ENCODE data around the gene BCL10.

Gene BCL10

DNA sequence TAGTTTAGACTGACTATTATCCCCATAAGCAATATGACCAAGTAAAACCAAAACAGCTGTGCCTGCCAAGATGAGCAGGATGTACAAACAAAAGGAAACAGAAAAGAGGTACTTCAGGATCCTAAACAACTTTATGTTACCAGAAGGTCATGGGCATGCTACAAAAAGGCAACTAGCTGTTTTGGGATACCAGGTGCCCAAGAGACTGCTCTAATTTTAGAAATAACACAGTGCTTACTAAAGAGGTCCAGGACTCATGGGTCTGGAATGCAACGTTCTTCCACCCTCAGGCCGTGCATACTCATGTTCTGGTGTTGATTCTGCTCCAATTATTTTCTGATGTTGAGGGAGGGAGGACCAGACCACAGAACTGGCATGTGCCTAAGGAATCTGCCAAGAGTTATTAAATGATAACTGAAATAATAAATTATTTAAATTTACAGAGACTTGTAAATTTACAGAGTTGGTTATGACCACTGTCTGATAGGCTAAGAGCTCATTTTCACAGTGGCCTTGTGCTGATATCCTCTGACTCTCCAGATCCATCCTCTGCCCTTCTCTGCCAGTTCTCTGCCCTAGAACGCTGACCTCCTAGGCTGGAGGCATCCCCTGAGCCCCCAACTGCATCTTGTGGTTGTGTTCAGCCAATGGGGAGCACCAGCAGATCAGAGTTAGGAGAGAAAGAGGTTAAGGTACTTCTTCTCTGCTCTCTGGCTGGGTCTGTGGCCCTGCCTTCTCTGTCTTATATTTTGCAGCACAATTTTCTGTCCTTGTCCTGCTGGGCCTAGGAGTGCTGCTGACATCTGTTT is 37.7 kb upstream of the BCL10 start:
- DNase-seq = no peak
- Histone ChIP-seq H3K27ac (ENCODE audit: insufficient read depth in 1 of 2, low read depth in 1 of 2, low read length in 2 of 2, poor library complexity in 1 of 2, severe bottlenecking in 2 of 2) (no peak overlapping the region), H3K9me3 (ENCODE audit: control extremely low read depth in 1 of 5, control insufficient read depth in 4 of 5, insufficient read depth in 2 of 5, low read depth in 1 of 5, low read length in 4 of 5) (no peaks in the 10 kb centered on the region), H3K4me3 (ENCODE audit: control insufficient read depth in 1 of 7, extremely low read depth in 1 of 7, insufficient read depth in 4 of 7, low read depth in 2 of 7, low read length in 6 of 7) (no peak overlapping the region), H3K36me3 (ENCODE audit: control insufficient read depth in 4 of 4, insufficient read depth in 4 of 4, low read length in 3 of 4) (no peaks in the 10 kb centered on the region), H3K27me3 (replicated peaks in 2 of 5; ENCODE audit: control insufficient read depth in 4 of 5, insufficient read depth in 5 of 5, low read length in 4 of 5) (peaks cover 0 to 8% (median 2%) of the 10 kb centered on the region in 5 experiments), H3K4me1 (ENCODE audit: control extremely low read depth in 1 of 4, control insufficient read depth in 4 of 4, insufficient read depth in 4 of 4, low read length in 3 of 4) (no peaks in the 10 kb centered on the region)
- ChIA-PET POLR2A (no interaction called here), CTCF (interaction anchor here (1.0 kb wide), 1 partner anchor 255 kb away, joined by 3 read pairs; no protein-coding TSS in a partner anchor)
- 92% methylated on average over 3 of the region's 3 CpGs for WGBS (ENCODE audit: insufficient coverage)

DNA sequence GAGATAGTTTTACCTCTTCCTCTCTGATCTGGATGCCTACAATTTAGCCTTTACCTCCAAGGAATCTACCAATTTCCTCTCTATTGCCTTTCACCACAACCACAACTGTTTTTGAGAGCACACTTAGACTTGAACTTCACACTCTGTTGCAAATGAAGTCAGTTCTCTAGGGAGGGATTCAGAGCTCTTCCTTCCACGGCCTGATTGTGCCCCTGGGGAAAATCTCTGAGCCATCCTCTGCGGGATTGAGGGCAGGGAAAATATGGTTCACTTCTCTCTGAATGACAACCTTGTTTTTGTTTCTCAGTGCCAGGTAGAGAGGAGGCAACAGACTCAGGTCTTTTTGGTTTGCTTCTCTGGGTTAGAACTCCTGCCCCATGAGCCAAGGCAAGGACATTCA is 35.4 kb upstream of the BCL10 start:
- no peak overlapping the region for H3K27ac ChIP-seq (ENCODE audit: insufficient read depth in 1 of 2, low read depth in 1 of 2, low read length in 2 of 2, poor library complexity in 1 of 2, severe bottlenecking in 2 of 2)
- H3K9me3 ChIP-seq (ENCODE audit: control extremely low read depth in 1 of 5, control insufficient read depth in 4 of 5, insufficient read depth in 2 of 5, low read depth in 1 of 5, low read length in 4 of 5) = no peaks in the 10 kb centered on the region
- DNase-seq = no peak
- H3K4me3 ChIP-seq (ENCODE audit: control insufficient read depth in 1 of 7, extremely low read depth in 1 of 7, insufficient read depth in 4 of 7, low read depth in 2 of 7, low read length in 6 of 7) = no peak overlapping the region
- peaks cover 0 to 2% (median 0%) of the 10 kb centered on the region in 4 experiments for H3K4me1 ChIP-seq (ENCODE audit: control extremely low read depth in 1 of 4, control insufficient read depth in 4 of 4, insufficient read depth in 4 of 4, low read length in 3 of 4)
- CTCF ChIA-PET = interaction anchor here (1.8 to 2.1 kb wide), 2 partner anchors 270 to 381 kb away, joined by 5 to 6 read pairs; partner anchors contain the start of gene CCN1
- H3K27me3 ChIP-seq (replicated peaks in 2 of 5; ENCODE audit: control insufficient read depth in 4 of 5, insufficient read depth in 5 of 5, low read length in 4 of 5) = peaks cover 0 to 11% (median 2%) of the 10 kb centered on the region in 5 experiments
- POLR2A ChIA-PET = no interaction called here
- WGBS (ENCODE audit: insufficient coverage) = 75% methylated on average over 2 of the region's 2 CpGs
- H3K36me3 ChIP-seq (ENCODE audit: control insufficient read depth in 4 of 4, insufficient read depth in 4 of 4, low read length in 3 of 4) = no peaks in the 10 kb centered on the region

DNA sequence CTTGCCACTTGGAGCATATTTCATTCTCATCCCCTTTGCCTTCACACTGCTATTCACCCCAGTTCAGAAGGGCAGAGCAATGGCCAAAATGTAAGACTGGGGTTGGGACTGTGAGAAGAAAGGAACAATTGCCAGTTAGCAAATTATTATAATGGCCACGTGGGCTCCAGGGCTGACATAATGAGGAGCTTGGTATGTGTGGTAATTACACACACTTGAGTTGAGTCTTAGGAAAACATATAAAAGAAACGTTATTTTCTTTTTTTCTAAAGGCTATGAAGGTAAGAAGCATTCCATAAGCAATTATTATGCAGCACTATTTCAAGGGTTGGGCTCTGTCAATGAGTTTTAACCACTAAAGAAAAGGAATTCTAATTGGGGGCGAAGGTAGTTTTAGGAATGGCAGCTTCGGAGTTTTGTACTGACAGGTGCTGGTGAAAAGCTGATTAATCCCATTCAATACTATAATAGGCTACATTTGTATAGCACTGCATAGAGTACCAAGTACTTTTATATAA is 32.5 kb upstream of the BCL10 start:
- H3K27ac ChIP-seq (ENCODE audit: insufficient read depth in 1 of 2, low read depth in 1 of 2, low read length in 2 of 2, poor library complexity in 1 of 2, severe bottlenecking in 2 of 2) = no peak overlapping the region
- H3K4me1 ChIP-seq (ENCODE audit: control extremely low read depth in 1 of 4, control insufficient read depth in 4 of 4, insufficient read depth in 4 of 4, low read length in 3 of 4) = peaks cover 0 to 2% (median 0%) of the 10 kb centered on the region in 4 experiments
- POLR2A ChIA-PET = no interaction called here
- H3K36me3 ChIP-seq (ENCODE audit: control insufficient read depth in 4 of 4, insufficient read depth in 4 of 4, low read length in 3 of 4) = no peaks in the 10 kb centered on the region
- no peaks in the 10 kb centered on the region for H3K9me3 ChIP-seq (ENCODE audit: control extremely low read depth in 1 of 5, control insufficient read depth in 4 of 5, insufficient read depth in 2 of 5, low read depth in 1 of 5, low read length in 4 of 5)
- 90% methylated on average over 2 of the region's 4 CpGs for WGBS (ENCODE audit: insufficient coverage)
- no peak for DNase-seq
- H3K27me3 ChIP-seq (replicated peaks in 2 of 5; ENCODE audit: control insufficient read depth in 4 of 5, insufficient read depth in 5 of 5, low read length in 4 of 5) = peaks cover 0 to 11% (median 2%) of the 10 kb centered on the region in 5 experiments
- H3K4me3 ChIP-seq (ENCODE audit: control insufficient read depth in 1 of 7, extremely low read depth in 1 of 7, insufficient read depth in 4 of 7, low read depth in 2 of 7, low read length in 6 of 7) = no peak overlapping the region
- CTCF ChIA-PET = interaction anchor here (0.6 to 2.6 kb wide), 28 partner anchors 11 to 708 kb away, joined by 3 to 33 read pairs (median 5); no protein-coding TSS in a partner anchor

DNA sequence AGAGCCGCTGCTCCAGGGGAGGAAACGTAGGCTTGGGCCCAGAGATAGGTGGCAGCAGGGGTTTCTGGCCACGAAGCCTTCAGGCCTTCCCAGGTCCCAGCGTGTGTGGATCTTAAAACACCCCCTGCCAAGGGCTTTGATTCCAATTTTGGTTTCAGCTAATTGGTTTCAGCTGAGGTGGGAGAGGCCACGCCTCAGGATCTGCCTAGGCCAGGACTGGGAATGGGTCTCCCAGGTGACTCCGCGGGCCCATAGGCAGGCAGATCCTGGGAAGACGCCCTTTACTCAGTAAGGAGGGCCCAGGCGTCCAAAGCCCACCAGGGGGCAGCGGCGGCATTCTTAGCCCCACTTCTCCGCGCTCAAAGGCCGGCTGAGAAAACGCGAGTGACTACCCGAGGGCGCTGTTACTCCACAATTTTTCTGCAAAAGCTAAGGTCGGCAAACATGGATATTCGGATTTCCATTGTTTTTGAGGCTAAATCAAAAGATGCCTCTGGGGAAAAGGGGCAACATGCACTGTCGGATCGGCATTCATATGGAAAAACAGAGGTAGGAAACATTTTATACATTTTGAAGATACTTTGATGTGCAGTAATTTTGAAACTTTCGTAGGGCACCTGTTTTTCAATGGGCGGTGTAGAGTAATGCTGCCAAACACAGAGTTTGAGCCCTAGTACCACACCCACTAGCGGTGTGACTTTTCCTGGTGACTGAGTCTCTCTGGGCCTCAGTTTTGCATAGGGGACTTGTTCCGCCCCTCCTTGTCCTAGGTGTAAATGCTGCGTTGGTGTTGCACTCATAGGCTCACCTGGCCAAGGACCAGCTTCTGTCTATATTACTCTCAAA is 31.8 kb upstream of the BCL10 start:
- H3K4me1 ChIP-seq (ENCODE audit: control extremely low read depth in 1 of 4, control insufficient read depth in 4 of 4, insufficient read depth in 4 of 4, low read length in 3 of 4) = peaks cover 0 to 2% (median 0%) of the 10 kb centered on the region in 4 experiments
- peak overlapping the region in 2 of 7 experiments; percentile 1 to 51 for H3K4me3 ChIP-seq (ENCODE audit: control insufficient read depth in 1 of 7, extremely low read depth in 1 of 7, insufficient read depth in 4 of 7, low read depth in 2 of 7, low read length in 6 of 7)
- WGBS (ENCODE audit: insufficient coverage) = 27% methylated on average over 25 of the region's 27 CpGs
- DNase-seq = peak; percentile 76 to 85 (median 82)
- H3K36me3 ChIP-seq (ENCODE audit: control insufficient read depth in 4 of 4, insufficient read depth in 4 of 4, low read length in 3 of 4) = no peaks in the 10 kb centered on the region
- ChIA-PET POLR2A (no interaction called here), CTCF (interaction anchor here (0.6 to 2.6 kb wide), 31 partner anchors 8 to 938 kb away, joined by 3 to 33 read pairs (median 4); no protein-coding TSS in a partner anchor)
- H3K9me3 ChIP-seq (ENCODE audit: control extremely low read depth in 1 of 5, control insufficient read depth in 4 of 5, insufficient read depth in 2 of 5, low read depth in 1 of 5, low read length in 4 of 5) = no peaks in the 10 kb centered on the region
- H3K27me3 ChIP-seq (replicated peaks in 2 of 5; ENCODE audit: control insufficient read depth in 4 of 5, insufficient read depth in 5 of 5, low read length in 4 of 5) = peaks cover 0 to 11% (median 2%) of the 10 kb centered on the region in 5 experiments
- no peak overlapping the region for H3K27ac ChIP-seq (ENCODE audit: insufficient read depth in 1 of 2, low read depth in 1 of 2, low read length in 2 of 2, poor library complexity in 1 of 2, severe bottlenecking in 2 of 2)

DNA sequence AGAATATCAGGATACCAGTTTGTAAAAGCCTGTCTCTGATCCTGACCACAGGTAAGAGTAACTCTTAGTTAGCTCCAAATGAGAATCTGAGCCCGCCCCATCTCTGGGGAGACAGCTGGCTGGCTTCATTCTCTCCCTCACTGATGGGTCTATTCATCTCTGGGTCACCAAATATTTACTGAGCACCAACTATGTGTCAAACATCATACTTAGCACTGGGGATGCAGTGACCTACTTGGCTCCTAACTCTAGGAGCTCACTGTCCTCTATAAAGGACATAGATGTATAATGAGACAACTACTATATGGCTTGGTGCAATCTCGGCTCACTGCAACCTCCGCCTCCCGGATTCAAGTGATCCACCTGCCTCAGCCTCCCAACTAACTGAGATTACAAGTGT is 29.8 kb upstream of the BCL10 start:
- 100% methylated on average over 4 of the region's 4 CpGs for WGBS (ENCODE audit: insufficient coverage)
- Histone ChIP-seq H3K4me1 (ENCODE audit: control extremely low read depth in 1 of 4, control insufficient read depth in 4 of 4, insufficient read depth in 4 of 4, low read length in 3 of 4) (peaks cover 0 to 2% (median 0%) of the 10 kb centered on the region in 4 experiments), H3K27ac (ENCODE audit: insufficient read depth in 1 of 2, low read depth in 1 of 2, low read length in 2 of 2, poor library complexity in 1 of 2, severe bottlenecking in 2 of 2) (no peak overlapping the region), H3K36me3 (ENCODE audit: control insufficient read depth in 4 of 4, insufficient read depth in 4 of 4, low read length in 3 of 4) (no peaks in the 10 kb centered on the region), H3K27me3 (replicated peaks in 2 of 5; ENCODE audit: control insufficient read depth in 4 of 5, insufficient read depth in 5 of 5, low read length in 4 of 5) (peaks cover 0 to 11% (median 2%) of the 10 kb centered on the region in 5 experiments), H3K9me3 (ENCODE audit: control extremely low read depth in 1 of 5, control insufficient read depth in 4 of 5, insufficient read depth in 2 of 5, low read depth in 1 of 5, low read length in 4 of 5) (no peaks in the 10 kb centered on the region), H3K4me3 (ENCODE audit: control insufficient read depth in 1 of 7, extremely low read depth in 1 of 7, insufficient read depth in 4 of 7, low read depth in 2 of 7, low read length in 6 of 7) (no peak overlapping the region)
- CTCF ChIA-PET = interaction anchor here (0.9 to 1.2 kb wide), 4 partner anchors 9 to 387 kb away, joined by 3 to 5 read pairs (median 3); no protein-coding TSS in a partner anchor
- DNase-seq = no peak
- POLR2A ChIA-PET = no interaction called here

DNA sequence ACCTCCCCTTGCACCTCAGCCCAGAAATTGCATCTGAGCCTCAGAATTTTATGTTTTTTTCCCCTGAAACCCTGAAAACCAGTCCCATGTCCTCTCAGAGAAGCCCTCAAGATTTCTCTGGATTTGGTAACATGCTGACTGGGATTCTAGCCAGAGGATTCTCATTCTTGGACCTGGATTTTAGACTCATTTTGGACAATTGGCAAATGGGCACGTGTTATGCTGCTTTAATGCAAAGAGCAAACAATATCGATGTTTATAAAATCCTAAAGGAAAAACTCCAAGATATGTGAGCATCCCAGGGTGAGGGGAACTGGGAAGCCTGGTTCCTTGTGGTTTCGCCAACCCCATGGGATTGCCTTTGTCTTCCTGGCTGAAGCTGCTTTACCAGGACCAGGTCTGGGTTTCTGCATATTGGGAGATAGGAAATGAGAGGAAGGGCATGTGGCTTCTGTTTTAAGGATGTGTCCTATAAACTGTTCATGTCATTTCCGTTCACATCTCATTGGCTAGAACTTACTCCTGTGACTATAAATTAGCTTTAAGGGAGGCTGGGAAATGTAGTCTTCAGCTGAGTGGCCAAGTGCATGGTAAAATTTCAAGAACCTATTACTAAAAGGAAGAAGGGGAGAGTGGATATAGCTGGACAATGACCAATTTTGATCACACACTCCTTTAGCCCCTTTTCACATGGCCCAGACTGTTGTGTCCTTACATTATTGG is 27.2 kb upstream of the BCL10 start:
- CTCF ChIA-PET = interaction anchor here (0.8 kb wide), 1 partner anchor 389 kb away, joined by 3 read pairs; no protein-coding TSS in a partner anchor

More for the DNA sequence above, 27.2 kb upstream of the BCL10 start:
- peaks cover 0 to 2% (median 0%) of the 10 kb centered on the region in 5 experiments for H3K27me3 ChIP-seq (replicated peaks in 2 of 5; ENCODE audit: control insufficient read depth in 4 of 5, insufficient read depth in 5 of 5, low read length in 4 of 5)
- no peak for DNase-seq
- no peak overlapping the region for H3K27ac ChIP-seq (ENCODE audit: insufficient read depth in 1 of 2, low read depth in 1 of 2, low read length in 2 of 2, poor library complexity in 1 of 2, severe bottlenecking in 2 of 2)
- no peaks in the 10 kb centered on the region for H3K9me3 ChIP-seq (ENCODE audit: control extremely low read depth in 1 of 5, control insufficient read depth in 4 of 5, insufficient read depth in 2 of 5, low read depth in 1 of 5, low read length in 4 of 5)
- H3K4me1 ChIP-seq (ENCODE audit: control extremely low read depth in 1 of 4, control insufficient read depth in 4 of 4, insufficient read depth in 4 of 4, low read length in 3 of 4) = peaks cover 0 to 2% (median 0%) of the 10 kb centered on the region in 4 experiments
- H3K4me3 ChIP-seq (ENCODE audit: control insufficient read depth in 1 of 7, extremely low read depth in 1 of 7, insufficient read depth in 4 of 7, low read depth in 2 of 7, low read length in 6 of 7) = no peak overlapping the region
- POLR2A ChIA-PET = no interaction called here
- H3K36me3 ChIP-seq (ENCODE audit: control insufficient read depth in 4 of 4, insufficient read depth in 4 of 4, low read length in 3 of 4) = no peaks in the 10 kb centered on the region
- WGBS (ENCODE audit: insufficient coverage) = 94% methylated on average over 3 of the region's 4 CpGs

Measured in common myeloid progenitor, CD34-positive (primary cell).